HCT116 (cell line): ENCODE results near the gene MAGEC3.

Experiments
- CEBPB ChIP-seq: IDR thresholded peaks from 2 replicates; pipeline ENCODE4 v1.6.1; 2012; ENCODE audit warnings: low read depth
- EZH2 ChIP-seq: fragments of 200-600 bp; sonication (generic); IDR thresholded peaks from 2 replicates; pipeline ENCODE4 v1.6.1; 2017; ENCODE audit warnings: antibody characterized with exemption, mixed run types
- EZH2phosphoT487 ChIP-seq: fragments of 200-600 bp; IDR thresholded peaks from 2 replicates; pipeline ENCODE4 v1.6.1; 2018; ENCODE audit warnings: antibody characterized with exemption, borderline replicate concordance
- FOSL1 ChIP-seq: IDR thresholded peaks from 2 replicates; pipeline ENCODE4 v1.6.1; 2012; ENCODE audit warnings: low read depth
- POLR2A ChIP-seq: IDR thresholded peaks from 2 replicates; pipeline ENCODE4 v1.7.0; 2011; ENCODE audit warnings: borderline replicate concordance; ENCODE audit not compliant: insufficient read depth, insufficient read length; ENCODE audit errors: extremely low read depth
- SIN3A ChIP-seq: IDR thresholded peaks from 2 replicates; pipeline ENCODE4 v1.6.1; 2012; ENCODE audit warnings: low read depth
- SP1 ChIP-seq: IDR thresholded peaks from 2 replicates; pipeline ENCODE4 v1.6.1; 2012; ENCODE audit warnings: low read depth
- TCF7L2 ChIP-seq: IDR thresholded peaks from 2 replicates; pipeline ENCODE4 v1.7.0; 2011; ENCODE audit warnings: borderline replicate concordance, inconsistent platforms; ENCODE audit not compliant: insufficient read depth, insufficient read length; ENCODE audit errors: extremely low read depth
- YY1 ChIP-seq: IDR thresholded peaks from 2 replicates; pipeline ENCODE4 v1.6.1; 2011; ENCODE audit warnings: low read length, low read depth, moderate library complexity, mild to moderate bottlenecking; ENCODE audit not compliant: insufficient replicate concordance; ENCODE audit errors: extremely low read depth
- ZNF274 ChIP-seq: fragments of 200-500 bp; sonication (Bioruptor generic); IDR thresholded peaks from 2 replicates; pipeline ENCODE4 v1.6.1; 2014; ENCODE audit warnings: mild to moderate bottlenecking, low read depth, low read length, inconsistent platforms
- TF ChIP-seq, protein P1 (sequence below): IDR thresholded peaks from 2 replicates; pipeline ENCODE4 v1.6.1; 2012
- TF ChIP-seq, protein P2 (sequence below), 3 experiments: fragments of 200-600 bp in 1 of 3; sonication (generic) in 1 of 3; IDR thresholded peaks in 2 of 3; conservative IDR thresholded peaks in 1 of 3; 2 replicates each; pipeline ENCODE4 v1.5.1; 2012 to 2017; ENCODE audit warnings: low read depth in 2 of 3, low read length in 2 of 3, antibody characterized with exemption in 1 of 3, borderline replicate concordance in 1 of 3, control low read depth in 1 of 3, mild to moderate bottlenecking in 1 of 3, mixed read lengths in 1 of 3, mixed run types in 1 of 3, moderate library complexity in 1 of 3; ENCODE audit not compliant: insufficient read depth in 1 of 3
- TF ChIP-seq, protein P3 (sequence below): IDR thresholded peaks from 2 replicates; pipeline ENCODE4 v1.6.1; 2012

DNA sequence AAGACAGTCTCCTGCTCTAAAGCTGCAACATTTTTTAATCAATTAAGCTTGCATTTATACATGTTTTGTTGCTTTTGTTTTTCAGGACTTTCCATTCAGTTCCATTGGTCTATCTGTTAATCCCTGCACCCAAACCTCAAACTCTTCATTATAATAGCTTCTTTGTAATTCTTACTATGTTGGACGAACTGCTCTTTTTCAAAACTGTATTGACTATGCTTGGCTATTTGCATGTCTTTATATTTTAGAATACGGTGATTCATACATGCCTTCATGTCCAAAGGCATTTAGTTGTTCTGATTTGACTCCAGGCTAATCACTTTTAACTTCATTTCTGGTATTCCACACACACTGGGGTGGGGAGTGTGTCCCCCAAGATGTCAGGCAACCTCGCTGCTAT is 79.7 kb downstream of the MAGEC3 start:
- TF ChIP-seq TCF7L2, result no peak
- TF ChIP-seq YY1, result no peak
- TF ChIP-seq SP1, result no peak
- TF ChIP-seq, protein P1, sequence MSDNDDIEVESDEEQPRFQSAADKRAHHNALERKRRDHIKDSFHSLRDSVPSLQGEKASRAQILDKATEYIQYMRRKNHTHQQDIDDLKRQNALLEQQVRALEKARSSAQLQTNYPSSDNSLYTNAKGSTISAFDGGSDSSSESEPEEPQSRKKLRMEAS, result no peak
- no peak for TF ChIP-seq CEBPB
- TF ChIP-seq, protein P2, sequence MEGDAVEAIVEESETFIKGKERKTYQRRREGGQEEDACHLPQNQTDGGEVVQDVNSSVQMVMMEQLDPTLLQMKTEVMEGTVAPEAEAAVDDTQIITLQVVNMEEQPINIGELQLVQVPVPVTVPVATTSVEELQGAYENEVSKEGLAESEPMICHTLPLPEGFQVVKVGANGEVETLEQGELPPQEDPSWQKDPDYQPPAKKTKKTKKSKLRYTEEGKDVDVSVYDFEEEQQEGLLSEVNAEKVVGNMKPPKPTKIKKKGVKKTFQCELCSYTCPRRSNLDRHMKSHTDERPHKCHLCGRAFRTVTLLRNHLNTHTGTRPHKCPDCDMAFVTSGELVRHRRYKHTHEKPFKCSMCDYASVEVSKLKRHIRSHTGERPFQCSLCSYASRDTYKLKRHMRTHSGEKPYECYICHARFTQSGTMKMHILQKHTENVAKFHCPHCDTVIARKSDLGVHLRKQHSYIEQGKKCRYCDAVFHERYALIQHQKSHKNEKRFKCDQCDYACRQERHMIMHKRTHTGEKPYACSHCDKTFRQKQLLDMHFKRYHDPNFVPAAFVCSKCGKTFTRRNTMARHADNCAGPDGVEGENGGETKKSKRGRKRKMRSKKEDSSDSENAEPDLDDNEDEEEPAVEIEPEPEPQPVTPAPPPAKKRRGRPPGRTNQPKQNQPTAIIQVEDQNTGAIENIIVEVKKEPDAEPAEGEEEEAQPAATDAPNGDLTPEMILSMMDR (IDR thresholded peaks at IDR 0.05 in 2 of 3, conservative IDR thresholded peaks at IDR 0.05 in 1 of 3; ENCODE audit: borderline replicate concordance in 1 of 3, insufficient read depth in 1 of 3, low read depth in 2 of 3, low read length in 2 of 3), result no peak
- no peak for TF ChIP-seq FOSL1
- no peak for TF ChIP-seq ZNF274
- no peak for TF ChIP-seq EZH2phosphoT487
- no peak for TF ChIP-seq SIN3A
- TF ChIP-seq EZH2, result no peak
- TF ChIP-seq, protein P3, sequence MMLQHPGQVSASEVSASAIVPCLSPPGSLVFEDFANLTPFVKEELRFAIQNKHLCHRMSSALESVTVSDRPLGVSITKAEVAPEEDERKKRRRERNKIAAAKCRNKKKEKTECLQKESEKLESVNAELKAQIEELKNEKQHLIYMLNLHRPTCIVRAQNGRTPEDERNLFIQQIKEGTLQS, result no peak
- TF ChIP-seq POLR2A, result no peak
